NCI-H2196 (cell line): ENCODE measurements around the gene ABCB7.
"Not testable (repeated sequence)": the region's sequence is repeated elsewhere in the genome, so short reads cannot be mapped to it uniquely, and the experiment has no call there.

Experiments used
- DNase-seq: peaks from one replicate; lab custom pipeline; 2025; ENCODE audit not compliant: unreplicated experiment; lab: John Stamatoyannopoulos, UW

The ABCB7 gene

DNA sequence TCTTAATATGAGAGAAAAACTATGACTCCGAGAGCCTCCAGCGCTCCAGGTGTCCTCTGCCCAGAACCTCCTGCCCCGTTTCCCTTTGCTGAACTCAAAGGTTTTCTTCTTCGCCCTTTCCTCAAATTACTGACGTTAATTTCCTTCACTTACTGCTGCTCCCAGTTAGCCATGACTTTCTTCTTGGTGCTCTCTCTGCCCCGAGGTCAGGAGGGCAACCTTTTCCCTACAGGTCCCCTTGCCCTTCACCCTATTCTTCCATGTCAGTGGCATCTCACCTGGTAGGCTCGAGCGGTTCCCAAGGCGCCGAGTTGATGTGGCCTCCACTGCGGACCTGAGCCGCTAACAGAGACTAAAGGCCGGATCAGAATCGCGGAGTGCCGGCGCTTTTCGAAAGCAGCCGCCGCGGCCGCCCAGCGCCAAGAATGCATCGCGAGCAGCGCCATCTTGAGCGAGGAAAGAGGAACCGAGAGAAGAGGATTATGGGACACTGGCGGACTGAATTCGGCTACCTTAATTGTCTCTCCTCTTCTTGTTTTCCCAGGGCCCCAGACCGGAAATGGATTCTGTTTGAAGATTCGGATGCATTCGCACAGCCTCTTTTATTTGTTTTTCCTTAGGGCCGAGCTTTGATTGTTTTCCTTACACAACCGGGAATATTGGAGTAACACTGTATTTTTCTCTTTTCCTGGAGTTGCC is at the start of gene ABCB7:
Gene ABCB7 (minus strand): TSS at position 457 of the 699 bp plus-strand sequence. CDS start 11 bp downstream, at position 446.
- peak; percentile 65 for DNase-seq

DNA sequence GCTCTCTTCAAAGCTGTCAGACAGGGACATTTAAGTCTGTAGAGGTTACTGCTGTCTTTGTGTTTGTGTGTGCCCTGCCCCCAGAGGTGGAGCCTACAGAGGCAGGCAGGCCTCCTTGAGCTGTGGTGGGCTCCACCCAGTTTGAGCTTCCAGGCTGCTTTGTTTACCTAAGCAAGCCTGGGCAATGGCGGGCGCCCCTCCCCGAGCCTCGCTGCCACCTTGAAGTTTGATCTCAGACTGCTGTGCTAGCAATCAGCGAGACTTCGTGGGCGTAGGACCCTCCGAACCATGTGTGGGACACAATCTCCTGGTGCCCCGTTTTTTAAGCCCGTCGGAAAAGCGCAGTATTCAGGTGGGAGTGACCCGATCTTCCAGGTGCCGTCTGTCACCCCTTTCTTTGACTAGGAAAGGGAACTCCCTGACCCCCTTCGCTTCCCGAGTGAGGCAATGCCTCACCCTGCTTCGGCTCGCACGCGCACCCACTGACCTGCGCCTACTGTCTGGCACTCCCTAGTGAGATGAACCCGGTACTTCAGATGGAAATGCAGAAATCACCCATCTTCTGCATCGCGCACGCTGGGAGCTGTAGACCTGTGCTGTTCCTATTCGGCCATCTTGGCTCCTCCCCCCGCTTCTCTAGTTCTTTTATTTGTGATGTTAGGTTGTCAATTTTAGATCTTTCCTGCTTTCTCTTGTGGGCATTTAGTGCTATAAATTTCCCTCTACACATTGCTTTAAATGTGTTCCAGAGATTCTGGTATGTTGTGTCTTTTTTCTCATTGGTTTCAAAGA is 32.5 kb upstream of the ABCB7 start:
- peak; percentile 0 for DNase-seq

DNA sequence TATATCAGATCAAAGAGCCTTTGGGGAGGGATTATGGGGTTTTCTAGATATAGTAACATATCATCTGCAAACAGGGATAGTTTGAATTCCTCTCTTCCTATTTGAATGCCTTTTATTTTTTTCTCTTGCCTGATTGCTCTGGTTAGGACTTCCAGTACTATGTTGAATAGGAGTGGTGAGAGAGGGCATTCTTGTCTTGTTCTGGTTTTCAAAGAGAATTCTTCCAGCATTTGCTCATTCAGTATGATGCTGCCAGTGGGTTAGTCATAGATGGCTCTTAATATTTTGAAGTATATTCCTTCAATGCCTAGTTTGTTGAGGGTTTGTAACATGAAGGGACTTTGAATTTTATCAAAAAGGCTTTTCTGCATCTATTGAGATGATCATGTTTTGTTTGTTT is 25.6 kb upstream of the ABCB7 start:
- DNase-seq: no peak

DNA sequence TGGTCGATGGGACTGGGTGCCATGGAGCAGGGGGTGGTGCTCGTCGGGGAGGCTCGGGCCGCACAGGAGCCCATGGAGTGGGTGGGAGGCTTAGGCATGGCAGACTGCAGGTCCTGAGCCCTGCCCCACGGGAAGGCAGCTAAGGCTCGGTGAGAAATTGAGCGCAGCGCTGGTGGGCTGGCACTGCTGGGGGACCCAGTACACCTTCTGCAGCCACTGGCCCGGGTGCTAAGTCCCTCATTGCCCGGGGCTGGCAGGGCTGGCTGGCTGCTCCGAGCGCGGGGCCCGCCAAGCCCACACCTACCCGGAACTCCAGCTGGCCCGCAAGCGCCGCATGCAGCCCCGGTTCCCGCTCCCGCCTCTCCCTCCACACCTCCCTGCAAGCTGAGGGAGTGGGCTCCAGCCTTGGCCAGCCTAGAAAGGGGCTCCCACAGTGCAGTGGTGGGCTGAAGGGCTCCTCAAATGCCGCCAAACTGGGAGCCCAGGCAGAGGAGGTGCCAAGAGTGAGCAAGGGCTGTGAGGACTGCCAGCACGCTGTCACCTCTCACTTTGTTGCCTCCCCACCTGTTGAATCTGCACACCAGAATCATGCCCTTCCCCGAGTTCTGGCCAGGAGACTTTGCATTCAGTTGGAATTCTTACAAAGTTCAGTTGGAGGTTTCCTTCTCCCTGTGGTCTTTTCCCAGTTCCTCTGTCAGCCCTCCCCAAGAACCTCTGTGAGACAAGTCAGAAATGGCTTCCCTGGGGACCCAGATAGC is 23.6 kb upstream of the ABCB7 start:
- not testable (repeated sequence) for DNase-seq

DNA sequence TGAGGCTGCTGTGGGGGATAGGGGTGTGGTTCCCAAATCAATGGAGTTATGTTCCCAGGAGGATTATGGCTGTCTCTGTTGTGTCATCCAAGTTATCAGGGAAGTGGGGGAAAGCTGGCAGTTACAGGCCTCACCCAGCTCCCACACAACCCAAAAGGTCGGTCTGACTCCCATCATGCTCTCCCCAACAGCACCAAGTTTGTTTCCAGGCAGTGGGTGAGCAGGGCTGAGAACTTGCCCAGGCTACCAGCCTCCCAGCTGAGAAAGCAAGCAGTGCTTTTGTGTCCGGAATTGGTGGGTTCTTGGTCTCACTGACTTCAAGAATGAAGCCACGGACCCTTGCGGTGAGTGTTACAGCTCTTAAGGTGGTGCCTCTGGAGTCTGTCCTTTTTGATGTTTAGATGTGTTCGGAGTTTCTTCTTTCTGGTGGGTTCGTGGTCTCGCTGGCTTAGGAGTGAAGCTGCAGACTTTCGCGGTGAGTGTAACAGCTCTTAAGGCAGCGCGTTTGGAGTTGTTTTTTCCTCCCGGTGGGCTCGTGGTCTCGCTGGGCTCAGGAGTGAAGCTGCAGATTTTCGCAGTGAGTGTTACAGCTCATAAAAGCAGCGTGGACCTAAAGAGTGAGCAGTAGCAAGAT is 16.3 kb upstream of the ABCB7 start:
- DNase-seq: not testable (repeated sequence)

DNA sequence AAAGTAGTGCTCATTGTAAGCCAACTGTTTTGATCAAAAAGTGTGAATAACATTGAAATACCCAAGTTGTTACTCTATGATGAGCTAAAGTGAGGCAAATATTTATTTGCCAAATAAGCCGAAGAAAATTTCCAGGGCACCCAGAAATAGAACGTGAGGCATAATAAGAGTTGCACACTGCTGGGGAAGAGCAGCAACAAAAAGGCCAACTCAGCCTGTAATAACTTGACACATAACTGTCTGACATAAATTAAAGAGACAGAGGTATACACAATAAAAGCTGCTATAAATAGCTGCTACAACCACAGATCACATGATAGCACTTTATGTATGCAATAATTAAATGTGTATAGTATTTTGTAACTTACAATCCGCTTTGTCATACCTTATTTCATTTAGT is 2.0 kb upstream of the ABCB7 start:
- DNase-seq: no peak

DNA sequence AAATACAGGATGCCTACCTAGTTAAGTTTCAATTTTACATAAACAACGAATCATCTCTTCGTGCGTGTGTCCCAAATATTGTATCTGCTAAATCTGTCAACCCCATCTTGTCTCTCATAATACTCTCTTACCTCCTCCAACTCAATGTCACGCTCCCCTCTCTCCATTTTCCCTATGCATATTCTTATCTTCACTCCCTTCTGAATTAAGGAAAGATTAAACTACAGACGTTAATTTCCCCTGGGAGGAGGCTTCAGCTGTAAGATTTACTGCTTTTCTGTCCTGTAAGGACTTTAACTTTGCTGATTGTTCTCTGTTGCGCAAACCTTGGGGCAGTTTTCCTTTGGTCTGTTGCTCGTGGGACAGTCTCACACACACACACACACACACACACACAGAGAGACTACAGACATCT is 455 bp upstream of the ABCB7 start:
- DNase-seq: no peak

DNA sequence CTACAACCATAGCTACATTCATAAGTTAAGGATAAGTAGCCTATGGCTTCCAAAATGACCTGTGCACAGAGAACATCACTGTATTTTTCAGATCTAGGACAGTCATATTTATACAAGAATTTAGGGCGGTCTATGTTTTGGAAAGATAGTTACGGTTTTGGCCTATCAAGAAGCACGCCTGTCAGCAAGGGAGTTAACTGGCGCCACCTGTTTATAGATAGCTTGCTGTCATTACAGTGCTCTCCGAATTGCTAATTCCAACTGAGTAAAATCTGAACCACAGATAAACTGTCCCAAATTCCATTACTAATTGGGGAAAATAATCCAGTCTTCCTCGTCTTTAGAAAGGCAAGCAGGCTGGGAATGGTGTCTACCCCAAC is 646 bp downstream of the ABCB7 start:
- no peak for DNase-seq

DNA sequence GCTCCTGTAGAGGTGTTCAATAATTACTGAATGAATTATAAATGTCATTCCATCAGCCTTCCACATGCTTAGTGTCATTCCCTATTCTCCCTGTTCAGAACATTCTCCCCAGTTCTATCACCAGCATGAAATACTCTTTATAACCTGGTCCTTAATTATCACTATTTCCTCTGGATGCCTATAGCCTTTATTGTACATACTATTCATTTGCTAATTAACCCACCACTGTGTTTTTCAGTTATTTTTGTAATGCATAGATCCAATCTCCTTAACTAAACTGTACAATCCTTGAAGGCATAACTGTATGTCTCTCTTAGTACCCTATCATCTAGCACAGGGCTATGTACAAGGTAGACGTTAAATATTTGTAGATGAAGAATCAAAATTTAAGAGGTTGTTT is 1.2 kb downstream of the ABCB7 start:
- no peak for DNase-seq

DNA sequence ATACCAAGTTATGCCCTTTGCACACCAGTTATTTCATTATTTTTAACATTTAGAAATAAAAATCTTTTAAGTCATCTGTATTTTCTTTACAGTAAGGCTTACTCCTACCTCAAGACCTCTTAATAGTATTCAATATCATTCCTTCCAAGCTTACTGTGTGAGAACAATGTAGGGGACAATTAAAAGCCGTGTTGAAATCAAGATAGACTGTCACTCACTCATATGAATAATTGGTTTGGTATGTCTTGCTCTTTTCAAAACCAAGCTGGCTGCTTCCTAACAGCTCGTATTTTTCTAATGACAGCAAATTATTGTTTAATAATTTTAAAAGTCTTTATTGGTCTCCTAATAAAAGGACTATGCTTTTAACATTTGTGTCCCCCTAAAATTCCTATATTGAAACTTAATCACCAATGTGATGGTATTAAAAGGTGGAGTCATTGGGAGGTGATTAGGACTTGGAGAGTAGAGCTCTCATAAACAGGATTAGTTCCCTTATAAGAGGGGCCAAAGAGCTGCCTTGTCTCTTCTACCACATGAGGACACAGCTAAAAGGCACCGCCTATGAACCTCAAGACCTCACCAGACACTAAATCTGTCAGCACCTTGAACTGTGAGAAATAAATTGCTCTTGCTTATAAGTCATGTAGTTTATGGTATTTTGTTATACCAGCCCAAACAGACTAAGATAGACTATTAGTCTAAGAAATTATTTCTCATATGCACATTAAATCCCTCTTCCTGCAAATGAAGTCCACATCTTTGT is 4.1 kb downstream of the ABCB7 start:
- DNase-seq: no peak

DNA sequence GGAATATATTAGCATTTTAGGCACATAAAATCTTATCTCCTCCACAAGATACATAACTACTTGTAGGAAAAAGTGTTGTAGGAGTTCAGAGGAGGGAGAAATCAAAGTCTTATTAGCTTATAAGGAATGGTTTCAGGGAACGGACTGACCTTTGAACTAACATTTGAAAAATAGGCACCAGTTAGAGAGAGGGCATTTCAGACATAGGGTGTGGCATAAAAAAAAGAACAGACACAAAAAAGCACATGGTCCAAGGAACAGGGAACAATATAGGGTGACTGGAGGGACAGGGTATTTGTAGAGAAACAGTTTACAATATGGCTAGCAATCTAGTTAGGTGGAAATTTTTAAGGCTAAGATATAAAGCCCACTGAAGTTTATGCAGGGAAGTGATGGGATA is 6.4 kb downstream of the ABCB7 start:
- DNase-seq: no peak

DNA sequence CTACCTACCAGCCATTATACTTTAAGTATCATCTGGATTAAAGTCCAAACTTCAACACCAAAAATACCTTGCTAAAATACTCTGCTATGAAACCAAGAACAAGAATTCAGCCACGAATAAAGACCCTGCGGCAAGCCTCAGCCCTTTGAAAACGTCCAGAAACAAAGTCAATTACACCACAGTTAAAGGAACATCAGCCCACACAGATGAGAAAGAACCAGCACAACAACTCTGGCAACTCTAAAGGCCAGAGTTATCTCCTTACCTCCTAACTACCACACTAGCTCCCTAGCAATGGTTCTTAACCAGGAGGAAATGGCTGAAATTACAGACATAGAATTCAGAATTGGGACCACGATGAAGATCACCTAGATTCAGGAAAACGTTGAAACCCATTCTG is 23.4 kb downstream of the ABCB7 start:
- no peak for DNase-seq

DNA sequence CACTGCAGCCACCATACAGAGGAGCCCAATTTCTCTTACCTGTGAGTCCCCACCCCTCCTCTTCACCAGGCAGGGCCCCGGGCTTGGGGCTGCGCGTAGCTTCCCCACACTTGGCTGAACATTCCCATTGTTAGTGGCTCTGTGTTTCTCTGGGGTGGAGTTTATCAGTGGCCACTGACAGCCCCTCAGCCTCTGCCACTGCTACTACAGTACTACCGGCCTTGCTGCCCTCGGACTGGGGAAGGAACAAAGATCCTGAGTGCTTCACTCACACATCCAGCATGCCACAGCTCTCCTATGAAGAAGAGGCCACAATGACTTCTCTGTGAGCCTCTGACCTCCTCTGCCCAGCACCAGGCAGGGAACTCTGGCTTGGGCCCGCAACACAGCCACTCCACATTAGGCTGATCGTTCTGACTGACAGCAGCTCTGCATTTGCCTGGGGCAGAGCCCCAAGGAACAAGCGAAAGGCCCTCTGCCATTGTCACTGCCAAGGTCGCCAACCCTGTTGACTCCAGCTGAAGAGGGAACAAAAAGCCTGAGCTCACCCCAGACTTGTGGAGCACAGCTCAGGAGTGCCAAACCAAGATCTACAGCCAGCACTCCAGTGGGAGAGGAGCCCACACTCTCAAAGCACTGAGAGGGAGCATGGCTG is 24.0 kb downstream of the ABCB7 start:
- DNase-seq: no peak

DNA sequence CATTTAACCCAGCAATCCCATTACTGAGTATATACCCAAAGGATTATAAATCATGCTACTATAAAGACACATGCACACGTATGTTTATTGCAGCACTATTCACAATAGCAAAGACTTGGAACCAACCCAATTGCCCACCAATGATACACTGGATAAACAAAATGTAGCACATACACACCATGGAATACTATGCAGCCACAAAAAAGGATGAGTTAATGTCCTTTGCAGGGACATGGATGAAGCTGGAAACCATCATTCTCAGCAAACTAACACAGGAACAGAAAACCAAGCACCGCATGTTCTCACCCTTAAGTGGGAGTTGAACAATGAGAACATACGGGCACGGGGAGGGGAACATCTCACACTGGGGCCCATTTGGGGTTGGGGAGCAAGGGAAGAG is 27.0 kb downstream of the ABCB7 start:
- DNase-seq: not testable (repeated sequence)

DNA sequence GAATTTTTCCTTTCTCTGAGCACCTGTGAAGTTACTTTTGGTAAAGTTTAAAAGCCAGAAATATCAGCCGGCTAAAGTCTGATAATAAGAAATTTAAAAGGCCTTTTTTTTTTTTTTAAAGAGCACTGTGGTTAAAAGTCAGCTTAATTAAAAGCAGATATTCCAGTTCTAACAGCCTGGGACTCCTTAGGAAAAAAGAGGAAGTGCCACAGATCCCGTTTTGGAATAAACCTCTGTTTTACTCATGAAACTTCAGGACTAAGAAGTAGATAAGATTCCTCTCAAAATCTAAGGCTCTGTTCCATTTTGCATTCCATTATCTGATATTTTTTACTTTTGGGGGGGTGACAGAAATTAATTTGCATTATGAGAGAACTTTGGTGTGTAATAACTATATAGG is 37.8 kb downstream of the ABCB7 start:
- no peak for DNase-seq

DNA sequence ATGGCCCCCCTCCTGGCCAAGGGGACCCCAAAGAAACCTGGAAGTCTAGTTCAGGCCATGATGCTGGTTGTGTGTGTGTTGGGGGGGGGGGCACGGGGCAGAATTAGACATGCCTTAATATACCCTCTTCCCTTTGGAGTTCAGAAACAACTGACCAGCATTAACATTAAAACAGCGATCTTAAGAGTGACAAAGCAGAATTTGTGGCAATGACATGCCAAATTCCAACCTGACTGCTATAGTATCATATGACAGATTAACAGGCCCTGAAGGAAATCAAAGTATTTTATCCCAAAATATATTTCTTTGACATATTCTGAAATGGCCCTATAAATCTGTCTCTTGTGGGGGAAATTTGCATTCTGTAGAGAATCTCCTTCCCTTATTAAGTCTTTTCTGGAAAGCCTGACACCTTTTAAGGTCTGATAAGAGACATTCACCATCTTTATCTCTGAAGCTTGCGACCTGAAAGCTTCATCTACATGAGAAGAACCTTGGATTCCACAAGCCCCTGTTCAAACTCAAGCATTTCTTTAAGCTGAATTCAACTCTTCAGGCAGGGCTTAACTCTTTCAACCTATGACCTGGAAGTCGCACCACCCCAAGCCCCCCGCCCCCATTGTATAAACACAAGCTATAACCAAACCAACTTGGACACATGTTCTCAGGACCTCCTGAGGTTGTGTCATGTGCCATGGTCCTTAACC is 40.2 kb downstream of the ABCB7 start:
- DNase-seq: no peak

DNA sequence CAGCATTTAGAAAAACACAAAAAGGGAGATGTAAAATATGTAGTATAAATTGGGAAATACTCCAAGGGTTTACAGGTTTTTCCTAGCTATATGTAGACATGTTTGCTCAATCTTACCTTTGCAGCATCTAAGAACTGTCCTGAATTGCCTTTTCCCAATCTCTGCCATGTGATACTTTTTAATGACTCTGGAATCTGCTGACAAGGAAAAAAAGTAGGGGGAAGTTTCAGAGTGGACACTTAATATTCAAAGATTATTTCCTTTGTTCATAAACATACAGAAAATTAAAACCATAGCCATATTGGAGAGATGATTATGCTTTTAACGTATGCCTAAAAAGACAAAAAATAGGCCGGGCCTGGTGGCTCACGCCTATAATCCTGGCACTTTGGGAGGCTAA is 41.4 kb downstream of the ABCB7 start:
- no peak for DNase-seq

DNA sequence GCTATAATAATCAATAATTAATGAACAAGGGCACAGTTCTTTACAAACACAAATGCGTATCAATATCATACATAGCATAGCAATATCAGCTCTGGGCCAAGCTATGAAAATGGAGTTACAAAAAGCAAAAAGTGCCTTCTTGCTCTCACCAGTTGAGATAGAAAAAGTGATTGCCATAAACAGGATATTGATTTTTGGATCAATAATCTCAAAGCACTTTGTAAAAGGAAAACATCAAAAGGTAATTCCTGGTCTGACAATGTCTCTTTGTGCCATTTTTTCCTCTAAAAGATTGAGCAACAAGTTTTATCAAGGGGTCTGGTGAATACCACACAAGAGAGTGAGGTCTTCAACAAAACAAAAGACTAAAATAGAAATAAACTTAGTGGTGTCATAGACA is 42.4 kb downstream of the ABCB7 start:
- no peak for DNase-seq

DNA sequence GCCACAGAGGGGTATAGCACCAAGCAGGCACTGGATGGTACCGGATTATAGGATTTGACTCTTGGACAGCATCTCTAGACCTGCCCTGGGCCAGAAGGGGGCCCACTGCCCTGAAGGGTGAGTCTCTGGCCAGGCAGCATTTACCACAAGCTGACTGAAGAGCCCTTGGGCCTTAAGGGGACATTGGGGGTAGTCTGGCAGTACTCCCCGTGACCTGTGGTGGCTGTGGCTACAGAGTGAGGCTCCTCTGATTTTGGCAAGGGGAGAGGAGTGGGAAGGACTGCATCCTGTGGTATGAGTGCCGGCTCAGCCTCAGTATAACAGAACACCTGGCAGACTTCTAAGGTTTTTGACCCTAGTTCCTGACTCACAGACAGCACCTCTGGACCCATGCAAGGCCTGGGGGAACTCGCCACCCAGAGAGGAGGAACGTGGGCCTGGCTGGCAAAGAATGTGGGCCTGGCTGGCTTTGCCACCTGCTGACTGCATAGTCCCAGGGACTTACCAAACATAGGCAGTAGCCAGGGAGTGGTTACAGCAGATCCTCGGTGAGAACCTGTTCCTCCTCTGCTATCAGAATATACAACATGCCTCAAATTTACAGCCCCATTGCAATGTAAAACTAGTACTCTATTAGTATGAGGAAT is 48.1 kb downstream of the ABCB7 start:
- no peak for DNase-seq
